ENCODE results near the gene HPN. TPM values are rescaled to one million over a fixed set of nuclear protein-coding genes. Genes with fewer than 3 reads are reported as not detected.
A peak's percentile ranks its signal among the peaks of the same experiment; 100 is the strongest.
"Not testable (repeated sequence)": the region's sequence is repeated elsewhere in the genome, so short reads cannot be mapped to it uniquely, and the experiment has no call there.

HPN gene
- polyA plus RNA-seq, 4 donors = 88.9 to 122 (median 112) TPM

- no peak for DNase-seq (ENCODE audit: low read depth in 4 of 4, low spot score in 2 of 4)
Observed at GRCh38 chr19:35099155-35099896, 57.8 kb downstream of the HPN start.

GRCh38 chr19:35099897-35100275 is 58.4 kb downstream of the HPN start:
- DNase-seq (ENCODE audit: low read depth in 4 of 4, low spot score in 2 of 4) = no peak

- DNase-seq (ENCODE audit: low read depth in 4 of 4, low spot score in 2 of 4) = no peak
Observed at GRCh38 chr19:35100588-35101533, 59.3 kb downstream of the HPN start.

- DNase-seq (ENCODE audit: low read depth in 4 of 4, low spot score in 2 of 4) = not testable (repeated sequence)
Observed at GRCh38 chr19:35101949-35102348, 60.4 kb downstream of the HPN start.

- not testable (repeated sequence) for DNase-seq (ENCODE audit: low read depth in 4 of 4, low spot score in 2 of 4)
Observed at GRCh38 chr19:35103614-35104013, 62.1 kb downstream of the HPN start.

- DNase-seq (ENCODE audit: low read depth in 4 of 4, low spot score in 2 of 4) = no peak
Observed at GRCh38 chr19:35104361-35104760, 62.8 kb downstream of the HPN start.

GRCh38 chr19:35105047-35105410 is 63.5 kb downstream of the HPN start:
- no peak for DNase-seq (ENCODE audit: low read depth in 4 of 4, low spot score in 2 of 4)

GRCh38 chr19:35105411-35106290 is 64.1 kb downstream of the HPN start:
- no peak for DNase-seq (ENCODE audit: low read depth in 4 of 4, low spot score in 2 of 4)

- no peak for DNase-seq (ENCODE audit: low read depth in 4 of 4, low spot score in 2 of 4)
Observed at GRCh38 chr19:35106291-35106583, 64.7 kb downstream of the HPN start.

- no peak for DNase-seq (ENCODE audit: low read depth in 4 of 4, low spot score in 2 of 4)
Observed at GRCh38 chr19:35106898-35107541, 65.5 kb downstream of the HPN start.

- no peak for DNase-seq (ENCODE audit: low read depth in 4 of 4, low spot score in 2 of 4)
Observed at GRCh38 chr19:35107545-35107944, 66.0 kb downstream of the HPN start.

- no peak for DNase-seq (ENCODE audit: low read depth in 4 of 4, low spot score in 2 of 4)
Observed at GRCh38 chr19:35108730-35109129, 67.2 kb downstream of the HPN start.

- DNase-seq (ENCODE audit: low read depth in 4 of 4, low spot score in 2 of 4) = no peak
Observed at GRCh38 chr19:35109395-35110112, 68.0 kb downstream of the HPN start.

GRCh38 chr19:35110974-35111373 is 69.5 kb downstream of the HPN start:
- DNase-seq (ENCODE audit: low read depth in 4 of 4, low spot score in 2 of 4) = no peak

- DNase-seq (ENCODE audit: low read depth in 4 of 4, low spot score in 2 of 4) = no peak
Observed at GRCh38 chr19:35112995-35113688, 71.6 kb downstream of the HPN start.

GRCh38 chr19:35114353-35115176 is 73.0 kb downstream of the HPN start:
- DNase-seq (ENCODE audit: low read depth in 4 of 4, low spot score in 2 of 4) = peak in 3 of 4 donors; percentile 67 to 81 (median 73)

GRCh38 chr19:35115177-35115951 is 73.8 kb downstream of the HPN start, which contains the start of gene FXYD3:
Gene FXYD3, plus strand, starts transcription at chr19:35115823. Its CDS starts 3,554 bp downstream, at chr19:35119377.
- no peak for DNase-seq (ENCODE audit: low read depth in 4 of 4, low spot score in 2 of 4)

All from left renal cortex interstitium (tissue), 4 donors.